AML-193 (cell line): ENCODE results near the gene TMEM30B.

Experiments
- DNase-seq, 2 experiments: peaks; one replicate each; lab custom pipeline; 2025; lab: John Stamatoyannopoulos, UW

Gene TMEM30B

GRCh38 chr14:61298824-61299223 is 17.7 kb upstream of the TMEM30B start:
- no peak for DNase-seq

DNA sequence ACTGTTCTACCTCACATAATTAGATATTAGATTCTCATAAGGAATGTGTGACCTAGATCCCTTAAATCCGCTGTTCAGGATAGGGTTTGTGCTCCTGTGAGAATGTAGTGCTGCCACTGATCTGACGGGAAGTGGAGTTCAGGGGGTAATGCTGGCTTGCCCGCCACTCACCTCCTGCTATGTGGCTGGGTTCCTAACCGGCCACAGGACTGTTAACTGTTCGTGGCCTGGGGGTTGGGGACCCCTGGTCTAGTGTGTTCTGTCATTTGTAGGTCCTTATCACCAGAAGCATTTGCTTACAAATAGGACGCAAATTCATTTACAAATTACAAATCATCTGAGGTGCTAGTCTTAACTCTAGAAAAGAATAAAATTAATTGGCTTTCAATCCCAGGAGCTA is 16.4 kb upstream of the TMEM30B start:
- DNase-seq: no peak

DNA sequence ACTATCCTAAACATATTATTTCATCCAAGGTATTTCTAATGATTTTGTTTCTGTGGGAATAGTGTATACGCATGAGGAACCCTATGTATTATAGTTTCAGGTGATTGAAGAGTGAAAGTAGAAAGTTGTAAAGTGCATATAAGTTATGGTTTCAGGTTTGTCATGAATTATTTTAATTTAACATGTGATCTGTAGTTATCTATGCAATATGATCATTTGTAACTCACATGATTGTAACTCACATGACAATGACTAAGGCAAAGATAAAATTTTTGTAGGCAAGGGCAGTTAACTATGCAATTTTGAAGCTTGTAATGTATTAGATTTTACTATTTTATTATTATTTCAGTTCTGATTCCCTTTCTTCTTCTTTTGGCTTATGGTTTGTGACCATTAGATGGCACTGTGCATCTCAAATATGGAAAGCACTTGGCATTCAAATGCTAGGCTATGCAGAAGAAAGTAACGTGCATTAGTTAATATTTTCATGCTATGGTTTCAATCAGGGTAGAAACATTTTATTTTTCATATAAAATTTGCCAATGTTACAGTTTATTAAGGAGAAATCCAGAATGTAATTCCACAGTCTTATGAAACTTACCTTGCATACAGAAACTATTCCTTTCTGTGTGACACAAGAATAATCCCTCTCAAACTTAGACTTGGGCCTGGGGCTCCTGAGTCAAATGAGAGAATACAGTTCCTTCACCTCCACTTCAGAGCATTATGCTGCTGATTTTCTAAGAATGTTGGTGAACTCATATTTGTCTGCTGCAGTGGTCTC is 15.8 kb upstream of the TMEM30B start:
- peak; percentile 30 to 36 for DNase-seq

DNA sequence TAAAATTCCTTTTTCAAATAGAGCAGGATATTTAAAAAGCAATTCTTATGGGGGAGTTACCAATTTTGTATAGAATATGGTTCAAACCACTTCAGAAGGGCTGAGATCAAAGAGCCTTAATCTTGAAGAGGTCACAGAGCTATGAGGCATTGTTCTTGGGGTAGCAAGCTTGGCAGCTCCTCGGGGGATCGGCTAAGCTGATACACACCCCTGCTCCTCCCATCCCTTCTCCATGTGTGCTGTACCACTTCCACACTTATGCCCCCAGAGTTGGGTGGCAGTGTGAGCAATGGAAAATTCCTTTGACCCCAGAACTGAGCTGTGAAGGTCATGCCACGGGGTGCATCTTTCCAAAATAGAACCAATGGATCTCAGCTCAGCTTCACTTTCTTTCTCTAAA is 15.0 kb upstream of the TMEM30B start:
- no peak for DNase-seq

DNA sequence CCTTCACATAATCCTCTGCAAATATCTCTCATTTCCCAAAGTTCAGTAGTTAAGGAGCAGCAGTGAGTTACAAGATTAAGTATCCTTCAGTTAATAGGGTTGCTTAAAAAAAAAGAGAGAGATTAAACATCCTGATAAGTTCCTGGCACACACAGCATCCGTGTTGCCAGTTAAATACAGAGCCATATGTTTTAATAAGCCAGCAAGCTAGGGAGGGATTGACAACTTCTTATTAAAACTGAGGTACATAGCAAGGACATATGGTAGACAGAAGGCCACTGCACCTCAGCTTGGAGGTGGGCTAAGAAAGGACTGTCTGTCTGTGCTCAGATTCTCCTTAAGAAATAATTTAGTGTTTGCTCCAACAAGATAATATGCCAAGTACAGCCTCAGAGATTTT is 9.6 kb upstream of the TMEM30B start:
- DNase-seq: no peak

DNA sequence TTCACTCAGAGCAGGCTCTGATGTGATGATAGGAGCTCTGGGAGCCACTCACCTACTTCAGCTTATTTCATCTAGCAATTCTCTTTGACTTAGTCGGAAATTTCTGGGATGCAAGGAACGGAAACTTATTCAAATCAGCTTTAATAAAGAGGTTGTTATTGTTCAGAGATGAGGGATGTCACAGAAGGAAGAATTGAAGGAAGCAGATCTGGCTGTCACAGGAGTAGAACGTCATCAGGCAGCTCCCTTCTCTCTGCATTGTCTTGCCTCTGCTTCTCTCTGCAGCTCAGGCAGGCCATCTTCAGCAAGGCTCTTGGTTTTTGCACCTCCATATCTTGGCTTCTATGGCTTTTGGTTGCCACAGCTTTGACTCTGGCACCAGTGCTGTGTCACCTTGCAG is 7.6 kb upstream of the TMEM30B start:
- no peak for DNase-seq

DNA sequence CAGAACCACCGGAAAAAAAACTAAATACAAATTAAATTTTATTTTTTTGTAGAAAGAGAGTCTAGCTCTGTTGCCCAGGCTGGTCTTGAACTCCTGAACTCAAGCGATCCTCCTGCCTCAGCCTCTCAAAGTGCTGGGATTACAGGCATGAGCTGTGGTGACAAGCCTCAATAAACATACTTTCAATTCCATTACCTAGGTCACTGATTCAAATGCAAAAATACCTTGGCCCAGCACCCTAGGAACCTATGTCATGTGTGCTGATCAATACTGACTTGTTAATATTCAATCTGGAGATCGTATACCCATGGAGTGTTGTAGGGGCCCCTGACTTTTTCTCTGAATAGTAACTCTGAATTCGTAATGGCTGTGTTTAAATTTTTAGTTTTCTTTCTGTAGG is 7.1 kb upstream of the TMEM30B start:
- DNase-seq: no peak

DNA sequence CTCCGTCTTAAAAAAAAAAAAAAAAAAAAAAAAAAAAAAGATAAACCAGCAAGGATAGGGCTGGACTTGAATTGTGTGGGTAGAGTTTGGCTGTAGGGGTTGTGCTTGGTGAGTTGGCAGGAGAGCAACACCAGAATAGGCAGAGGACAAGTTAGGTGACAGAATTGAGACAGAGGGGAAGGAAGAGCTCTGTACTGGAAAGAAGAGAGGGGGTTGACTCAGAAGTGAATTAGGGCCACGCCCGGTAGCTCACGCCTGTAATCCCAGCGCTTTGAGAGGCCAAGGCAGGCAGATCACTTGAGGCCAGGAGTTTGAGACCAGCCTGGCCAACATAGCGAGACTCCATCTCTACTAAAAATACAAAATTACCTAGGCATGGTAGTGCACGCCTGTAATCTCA is 6.1 kb upstream of the TMEM30B start:
- no peak for DNase-seq

DNA sequence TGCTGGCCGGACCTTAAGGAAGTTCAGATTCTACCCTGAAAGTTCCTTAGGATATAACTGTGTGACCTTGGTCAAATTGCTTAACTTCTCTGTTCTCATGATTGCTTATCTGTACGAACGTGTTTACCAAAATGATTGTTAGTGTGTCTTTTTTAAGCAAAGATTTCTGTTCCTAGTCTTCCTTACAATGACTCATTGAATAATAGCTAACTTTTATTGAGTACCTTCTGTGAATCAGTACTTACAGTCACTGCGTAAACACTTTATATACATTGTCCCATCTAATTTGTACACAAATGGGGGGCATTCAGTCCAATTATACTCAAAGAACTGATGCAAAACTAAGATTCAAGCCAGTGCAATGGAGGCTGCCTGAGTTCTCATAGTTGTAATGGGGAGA is 4.2 kb upstream of the TMEM30B start:
- DNase-seq: no peak

GRCh38 chr14:61284001-61284400 is 2.9 kb upstream of the TMEM30B start:
- no peak for DNase-seq

DNA sequence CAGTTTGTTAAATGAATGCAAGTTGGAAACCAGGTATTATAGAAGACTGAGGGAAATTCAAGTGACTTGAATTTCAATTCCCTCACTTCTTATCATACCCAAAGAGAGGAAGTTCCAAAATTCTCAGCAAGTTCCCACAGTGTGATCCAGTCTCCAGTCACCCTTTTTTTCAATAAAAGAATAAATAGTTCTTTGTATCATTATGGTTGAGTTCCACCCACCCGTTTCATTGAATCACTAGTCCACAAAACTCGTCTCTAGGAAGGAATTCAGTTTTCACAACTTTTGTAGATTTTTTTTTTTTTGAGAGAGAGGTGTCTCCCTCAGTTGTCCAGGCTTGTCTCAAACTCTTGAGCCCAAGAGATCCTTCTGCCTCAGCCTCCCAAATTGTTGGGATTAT is 1.6 kb upstream of the TMEM30B start:
- no peak for DNase-seq

DNA sequence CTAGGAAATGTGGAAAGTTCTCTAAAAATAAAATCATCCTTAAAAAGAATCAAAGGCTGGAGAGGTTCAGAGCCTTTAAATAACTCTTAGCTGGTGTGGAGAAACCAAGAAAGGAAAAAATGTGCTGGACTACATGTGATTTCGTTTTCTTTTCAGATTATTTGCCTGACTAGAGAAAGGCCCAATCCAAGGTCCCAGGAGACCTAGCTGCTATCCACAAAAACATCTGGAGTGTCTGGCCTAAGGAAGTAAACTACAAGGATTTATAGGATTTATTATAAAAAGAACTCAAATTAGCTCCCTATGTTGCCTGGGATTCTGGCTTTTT is 774 bp upstream of the TMEM30B start:
- DNase-seq: no peak

DNA sequence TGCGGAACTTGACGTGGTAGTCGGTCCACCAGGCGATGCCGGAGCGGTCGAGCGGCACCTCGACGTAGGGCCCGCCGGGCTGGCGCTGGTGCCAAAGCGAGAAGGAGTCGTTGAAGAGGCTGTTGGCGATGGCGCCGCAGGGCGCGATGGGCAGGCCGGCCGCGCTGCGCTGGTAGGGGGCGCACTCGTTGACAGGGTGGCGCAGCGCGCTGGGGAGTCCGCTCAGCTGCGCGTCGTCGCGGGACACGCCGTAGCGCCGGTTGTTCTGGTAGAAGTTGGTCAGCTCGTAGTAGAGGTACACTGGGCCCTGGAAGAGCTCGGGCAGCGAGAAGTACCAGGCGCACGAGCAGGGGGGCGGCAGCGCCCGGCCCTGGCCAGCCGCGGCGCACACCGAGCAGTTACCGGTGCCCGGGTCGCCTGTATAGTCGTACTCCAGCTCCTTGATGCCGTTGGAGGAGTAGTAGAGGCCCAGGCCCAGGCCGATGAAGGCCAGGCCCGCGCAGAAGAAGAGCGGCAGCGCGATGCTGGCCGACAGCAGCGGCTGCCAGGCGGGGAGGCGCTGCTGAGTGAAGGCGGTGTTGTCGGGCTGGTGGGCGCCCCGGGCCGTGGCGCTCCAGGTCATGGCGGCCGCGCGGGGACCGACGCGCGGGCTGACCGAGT is 482 bp downstream of the TMEM30B start:
- DNase-seq: no peak

DNA sequence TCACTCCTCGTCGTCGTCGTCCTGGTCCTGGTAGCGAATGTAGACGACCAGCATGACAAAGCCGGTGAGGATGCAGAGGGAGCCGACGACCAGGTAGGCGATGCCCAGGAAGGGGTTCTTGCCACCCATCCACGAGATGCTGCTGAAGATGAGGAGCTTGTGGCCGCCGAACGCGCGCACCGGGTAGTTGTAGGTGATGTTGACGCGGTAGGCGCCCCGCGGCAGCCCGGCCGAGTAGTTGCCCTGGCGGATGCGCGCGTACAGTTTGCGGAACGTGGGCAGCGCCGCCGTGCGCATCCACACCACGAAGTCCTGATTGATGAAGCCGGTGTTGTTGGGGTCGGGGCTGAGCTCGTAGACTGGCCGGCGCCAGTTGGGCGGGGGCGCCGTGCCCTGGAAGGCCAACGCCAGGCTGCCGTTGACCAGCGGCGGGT is 1.0 kb downstream of the TMEM30B start:
- DNase-seq: no peak

- no peak for DNase-seq
These were observed 2.1 kb downstream of the TMEM30B start for GRCh38 chr14:61279082-61279481.

DNA sequence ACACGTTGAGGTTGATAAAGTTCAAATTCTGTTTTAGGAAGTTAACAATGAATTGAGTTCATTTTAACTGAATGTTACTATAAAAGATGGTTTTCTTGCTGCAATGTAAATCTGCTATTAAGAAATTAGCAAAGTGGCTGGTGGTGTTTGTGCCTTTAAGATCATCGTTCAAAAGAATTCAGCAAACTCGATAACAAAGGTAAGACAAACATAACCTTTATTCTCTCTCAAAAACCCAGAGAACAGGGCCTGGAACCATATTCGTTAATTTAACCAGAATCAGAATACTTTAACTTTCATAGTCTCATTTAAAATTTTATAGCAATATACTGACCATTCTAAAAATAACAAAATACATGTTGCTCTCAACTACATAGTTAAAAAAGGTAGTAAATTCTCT is 3.4 kb downstream of the TMEM30B start:
- DNase-seq: no peak

DNA sequence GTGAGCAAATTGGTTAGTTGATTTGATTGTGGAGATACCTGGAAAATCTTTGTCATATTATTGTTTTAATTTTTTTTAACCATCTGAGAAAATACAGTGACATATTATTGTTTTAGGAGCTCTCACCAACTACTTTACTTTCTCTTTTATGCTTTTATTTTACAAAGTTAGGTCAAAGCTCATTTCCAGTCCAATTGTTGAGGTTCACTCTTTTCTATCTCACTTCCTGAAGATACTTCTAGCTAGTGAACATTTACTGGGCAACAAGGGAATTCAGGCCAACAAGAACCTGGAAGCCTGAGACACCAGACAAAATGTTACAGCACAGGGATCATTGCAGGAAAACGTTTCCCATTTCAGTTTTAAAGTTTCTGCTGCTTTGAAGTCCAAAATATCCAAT is 3.9 kb downstream of the TMEM30B start:
- no peak for DNase-seq

- no peak for DNase-seq
These were observed 9.6 kb downstream of the TMEM30B start for GRCh38 chr14:61271552-61271951.

DNA sequence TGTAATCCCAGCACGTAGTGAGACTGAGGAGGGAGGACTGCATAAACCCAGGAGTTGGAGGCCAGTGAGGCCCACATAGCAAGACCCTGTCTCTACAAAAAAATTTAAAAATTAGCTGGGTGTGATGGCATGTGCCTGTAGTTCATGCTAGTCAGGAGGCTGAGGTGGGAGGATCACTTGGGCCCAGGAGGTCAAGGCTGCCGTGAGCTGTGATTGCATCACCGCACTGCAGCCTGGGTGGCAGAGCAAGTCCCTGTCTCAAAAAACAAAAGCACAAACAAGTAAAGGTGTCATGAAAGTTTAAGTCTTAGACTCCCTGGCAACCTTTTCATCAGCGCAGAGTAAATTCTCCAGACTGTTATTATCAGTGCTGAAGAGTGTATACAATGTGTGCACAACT is 10.4 kb downstream of the TMEM30B start:
- no peak for DNase-seq

GRCh38 chr14:61269321-61270083 is 11.6 kb downstream of the TMEM30B start:
- DNase-seq: peak; percentile 65 to 74

- DNase-seq: no peak
These were observed 12.3 kb downstream of the TMEM30B start for GRCh38 chr14:61268812-61269211.

GRCh38 chr14:61266891-61267740 is 14.0 kb downstream of the TMEM30B start:
- DNase-seq: no peak
